Stimulated activated naive CD8-positive, alpha-beta T cell treated with anti-CD3 and anti-CD28 coated beads, Interleukin-15, amount 100 ng/mL, for 72 hours (primary cell): ENCODE results near the gene CABCOCO1.

Source experiments
- ATAC-seq: fragments of 150-1000 bp; cut with Tn5 transposase; 2 replicates; pipeline ENCODE4 v1.10.0; 2021; ENCODE audit warnings: mild to moderate bottlenecking, moderate library complexity
- DNase-seq, 2 donors: peaks; one replicate each; pipeline ENCODE4 v3.0.0; 2021 to 2022
- H3K27ac Mint-ChIP-seq, 2 donors: one replicate each; pipeline ENCODE4 v1.8.0; 2022; ENCODE audit warnings: mild to moderate bottlenecking in 2 of 2, mixed read lengths in 2 of 2, moderate library complexity in 2 of 2
- H3K27me3 Mint-ChIP-seq: one replicate; pipeline ENCODE4 v1.8.0; 2022; ENCODE audit warnings: mixed read lengths
- H3K4me1 Mint-ChIP-seq: one replicate; pipeline ENCODE4 v1.8.0; 2022; ENCODE audit warnings: mild to moderate bottlenecking, mixed read lengths
- H3K4me3 Mint-ChIP-seq, 2 donors: one replicate each; pipeline ENCODE4 v1.8.0; 2022; ENCODE audit warnings: mild to moderate bottlenecking in 2 of 2, mixed read lengths in 2 of 2, moderate library complexity in 1 of 2
- H3K9me3 Mint-ChIP-seq, 2 donors: one replicate each; pipeline ENCODE4 v1.8.0; 2022; ENCODE audit warnings: mixed read lengths in 2 of 2

The CABCOCO1 gene

DNA sequence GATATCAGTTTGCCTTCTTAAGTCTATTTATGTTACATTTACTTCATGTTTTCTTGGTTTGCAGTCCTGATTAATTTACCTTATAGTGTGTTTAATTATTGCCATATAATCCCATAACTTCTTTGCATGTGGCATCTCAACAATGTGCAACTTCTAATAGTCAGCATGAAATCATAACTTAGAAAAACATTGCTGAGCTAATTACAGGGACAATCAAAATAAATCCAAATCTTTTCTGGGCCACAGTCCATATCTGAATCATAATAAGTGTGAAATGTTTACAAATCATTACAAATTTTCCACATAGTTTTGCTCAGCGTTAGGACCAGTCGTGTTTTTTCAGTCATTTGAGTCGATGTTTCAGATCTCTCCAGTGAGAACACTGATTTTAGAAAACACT lies 29.1 kb upstream of the CABCOCO1 start:
- H3K9me3 Mint-ChIP-seq, result no peaks in the 10 kb centered on the region
- H3K27me3 Mint-ChIP-seq, result no peaks in the 10 kb centered on the region
- H3K27ac Mint-ChIP-seq, result no peak overlapping the region
- ATAC-seq (no peak), DNase-seq (no peak)
- no peak overlapping the region for H3K4me3 Mint-ChIP-seq
- H3K4me1 Mint-ChIP-seq, result no peaks in the 10 kb centered on the region

DNA sequence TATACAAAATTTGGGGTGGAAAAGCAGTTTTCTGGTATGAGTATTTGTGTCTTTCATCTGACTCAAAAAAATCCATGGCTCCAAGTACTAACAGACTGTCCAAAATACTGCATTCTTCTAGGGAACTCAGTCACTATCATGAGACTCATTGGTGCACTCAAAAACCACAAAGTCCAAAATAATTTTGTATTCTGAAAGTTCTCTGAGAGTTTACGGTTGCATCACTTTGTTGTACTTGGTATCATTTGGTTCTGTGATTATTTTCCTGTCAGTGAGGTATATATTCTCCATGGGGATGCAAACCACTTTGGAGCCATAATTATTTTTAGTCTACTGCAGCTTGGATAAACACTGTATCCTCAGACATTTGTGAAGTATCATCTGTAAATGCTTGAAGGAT lies 28.0 kb upstream of the CABCOCO1 start:
- Mint-ChIP-seq H3K27me3 (no peaks in the 10 kb centered on the region), H3K9me3 (no peaks in the 10 kb centered on the region), H3K4me3 (no peak overlapping the region)

DNA sequence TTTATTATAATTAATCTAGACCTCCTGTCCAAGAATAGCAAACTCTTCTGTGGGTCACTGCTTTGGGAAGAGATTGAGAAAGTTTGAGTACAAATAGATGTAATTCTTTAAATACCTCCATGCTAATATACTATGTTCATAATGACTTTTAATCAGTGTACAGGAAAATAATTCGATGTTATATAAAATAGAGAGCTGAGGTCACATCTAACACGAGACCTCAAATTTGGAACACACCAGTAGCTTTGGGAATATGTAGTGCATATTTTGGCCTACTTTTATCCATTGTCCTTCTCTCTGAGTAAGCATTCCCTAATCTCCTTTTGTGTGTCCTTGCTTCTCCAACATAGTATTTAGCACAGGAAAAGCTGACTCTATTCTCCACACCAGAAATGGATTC lies 27.3 kb upstream of the CABCOCO1 start:
- Mint-ChIP-seq H3K4me1 (no peaks in the 10 kb centered on the region), H3K9me3 (no peaks in the 10 kb centered on the region), H3K27me3 (no peaks in the 10 kb centered on the region), H3K4me3 (no peak overlapping the region), H3K27ac (no peak overlapping the region)
- ATAC-seq (no peak), DNase-seq (no peak)

More for the DNA sequence above, 28.0 kb upstream of the CABCOCO1 start:
- ATAC-seq (no peak), DNase-seq (no peak)
- no peaks in the 10 kb centered on the region for H3K4me1 Mint-ChIP-seq
- H3K27ac Mint-ChIP-seq, result no peak overlapping the region

GRCh38 chr10:61635932-61636331 lies 26.8 kb upstream of the CABCOCO1 start:
- DNase-seq (no peak), ATAC-seq (no peak)
- Mint-ChIP-seq H3K9me3 (no peaks in the 10 kb centered on the region), H3K27me3 (no peaks in the 10 kb centered on the region), H3K4me3 (no peak overlapping the region), H3K27ac (peak overlapping the region in 1 of 2 donors; percentile 29), H3K4me1 (no peaks in the 10 kb centered on the region)

DNA sequence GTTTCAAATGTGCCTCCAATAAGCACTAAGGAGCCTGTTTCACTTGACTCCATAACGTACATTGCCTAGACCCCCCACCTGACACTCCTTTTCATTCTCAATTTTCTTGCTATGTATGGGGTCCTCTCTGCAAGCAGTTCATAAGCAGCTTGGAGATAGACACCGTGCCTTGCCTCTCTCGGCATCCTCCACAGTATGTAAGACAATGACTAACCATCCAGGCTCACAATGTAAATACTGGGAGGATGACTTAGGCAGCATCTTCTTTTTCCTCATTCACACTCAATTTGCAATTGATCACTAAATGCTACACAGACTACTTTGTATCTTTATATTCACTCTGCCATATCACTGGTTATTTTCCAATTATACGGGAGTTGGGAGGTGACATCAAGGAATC lies 22.8 kb upstream of the CABCOCO1 start:
- Mint-ChIP-seq H3K9me3 (no peaks in the 10 kb centered on the region), H3K4me1 (no peaks in the 10 kb centered on the region), H3K27me3 (no peaks in the 10 kb centered on the region), H3K27ac (no peak overlapping the region), H3K4me3 (no peak overlapping the region)
- no peak for ATAC-seq
- no peak for DNase-seq

- Mint-ChIP-seq H3K4me1 (no peaks in the 10 kb centered on the region), H3K27me3 (no peaks in the 10 kb centered on the region), H3K27ac (no peak overlapping the region), H3K4me3 (no peak overlapping the region), H3K9me3 (no peaks in the 10 kb centered on the region)
- no peak for ATAC-seq
- no peak for DNase-seq
Observed at GRCh38 chr10:61640856-61641255, 21.9 kb upstream of the CABCOCO1 start.

DNA sequence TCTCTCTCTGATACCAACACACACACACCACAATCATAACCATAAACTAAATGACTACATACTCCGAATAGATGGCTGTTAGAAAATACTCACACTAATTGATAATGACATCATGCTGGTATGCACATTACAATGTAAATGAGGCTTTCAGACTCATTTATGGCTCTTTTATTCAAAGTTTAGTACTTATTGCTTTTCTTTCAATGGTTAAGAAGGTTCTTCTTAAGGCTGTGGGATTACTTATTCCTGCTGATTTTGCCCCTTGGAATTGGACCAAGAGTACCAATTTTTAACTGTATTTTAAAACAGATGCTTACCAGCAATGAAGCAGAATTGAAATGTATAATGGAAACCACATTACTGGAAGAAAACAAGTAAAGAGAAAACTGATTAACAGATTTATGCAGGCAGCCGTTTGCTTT lies 20.6 kb upstream of the CABCOCO1 start:
- ATAC-seq (no peak), DNase-seq (no peak)
- Mint-ChIP-seq H3K4me3 (no peak overlapping the region), H3K4me1 (no peaks in the 10 kb centered on the region), H3K9me3 (no peaks in the 10 kb centered on the region), H3K27me3 (no peaks in the 10 kb centered on the region), H3K27ac (no peak overlapping the region)

DNA sequence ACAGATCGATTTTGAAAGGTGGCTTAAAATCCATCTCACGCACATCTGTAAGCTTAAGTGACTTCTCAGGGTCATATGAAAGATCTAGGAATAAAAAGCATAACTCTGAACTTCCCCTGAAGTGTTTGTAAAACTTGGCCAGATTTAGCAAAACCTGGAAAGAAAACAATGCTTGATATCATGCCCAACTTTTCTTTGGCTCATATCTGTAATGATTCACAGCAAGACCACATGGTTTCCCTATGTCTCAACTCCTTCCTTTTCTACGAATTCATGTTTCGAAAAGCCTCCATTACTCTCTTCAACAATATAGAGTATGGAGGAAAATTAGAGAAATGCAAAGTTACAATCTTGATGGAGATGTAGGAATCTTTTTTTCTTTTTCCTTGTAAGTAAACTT lies 20.1 kb upstream of the CABCOCO1 start:
- Mint-ChIP-seq H3K27me3 (no peaks in the 10 kb centered on the region), H3K4me1 (no peaks in the 10 kb centered on the region), H3K27ac (no peak overlapping the region), H3K9me3 (no peaks in the 10 kb centered on the region), H3K4me3 (no peak overlapping the region)
- DNase-seq (no peak), ATAC-seq (no peak)

GRCh38 chr10:61643316-61643751 lies 19.4 kb upstream of the CABCOCO1 start:
- Mint-ChIP-seq H3K27me3 (no peaks in the 10 kb centered on the region), H3K27ac (no peak overlapping the region)
- DNase-seq, result no peak

DNA sequence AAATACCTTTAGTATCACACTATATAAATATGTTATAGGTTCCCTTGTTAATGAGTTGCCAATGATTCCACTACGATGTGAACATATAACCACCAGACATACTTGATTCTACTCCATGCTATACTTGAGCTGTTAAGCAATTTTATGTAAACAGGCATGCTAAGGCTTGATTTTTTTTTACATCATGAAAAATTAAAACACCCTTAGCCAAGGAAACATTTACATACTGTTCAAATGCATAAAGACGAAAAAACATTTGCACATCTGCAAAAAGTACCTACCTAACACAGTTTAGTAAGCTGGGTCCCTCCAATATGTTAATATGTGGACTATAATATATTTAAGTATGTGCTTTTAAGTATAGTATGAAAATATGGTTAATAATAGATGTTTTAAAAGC lies 9.0 kb upstream of the CABCOCO1 start:
- ATAC-seq (no peak), DNase-seq (no peak)
- Mint-ChIP-seq H3K4me1 (no peaks in the 10 kb centered on the region), H3K9me3 (no peaks in the 10 kb centered on the region), H3K27ac (no peak overlapping the region), H3K27me3 (peaks cover 3% of the 10 kb centered on the region), H3K4me3 (no peak overlapping the region)

More at GRCh38 chr10:61643316-61643751, 19.4 kb upstream of the CABCOCO1 start:
- ATAC-seq, result no peak
- no peaks in the 10 kb centered on the region for H3K9me3 Mint-ChIP-seq
- H3K4me3 Mint-ChIP-seq, result no peak overlapping the region
- H3K4me1 Mint-ChIP-seq, result no peaks in the 10 kb centered on the region

- Mint-ChIP-seq H3K27ac (no peak overlapping the region), H3K4me1 (no peaks in the 10 kb centered on the region)
- no peak for DNase-seq
Observed at GRCh38 chr10:61655335-61655851, 7.3 kb upstream of the CABCOCO1 start.

DNA sequence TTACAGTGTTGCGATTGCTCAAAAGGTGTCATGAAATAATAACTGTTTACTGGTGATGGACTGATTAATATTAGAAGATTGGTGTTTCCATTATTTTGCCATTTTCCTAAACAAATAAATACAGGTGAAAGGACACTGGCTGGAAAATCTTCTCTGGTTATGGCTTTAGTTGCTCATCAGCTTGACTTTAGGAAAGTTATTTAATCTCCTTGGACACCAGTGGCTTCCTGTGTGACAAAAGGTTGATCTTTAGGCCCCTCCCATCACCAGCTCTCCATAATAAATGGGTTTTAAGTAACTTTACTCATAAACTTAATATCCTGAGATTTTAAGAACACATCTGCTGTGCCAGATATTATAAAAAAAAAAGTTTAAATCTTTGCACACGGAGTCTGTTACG lies 737 bp downstream of the CABCOCO1 start:
- H3K9me3 Mint-ChIP-seq, result no peaks in the 10 kb centered on the region
- H3K4me3 Mint-ChIP-seq, result no peak overlapping the region
- DNase-seq (no peak), ATAC-seq (no peak)
- H3K27me3 Mint-ChIP-seq, result peaks cover 43% of the 10 kb centered on the region
- H3K4me1 Mint-ChIP-seq, result no peaks in the 10 kb centered on the region
- H3K27ac Mint-ChIP-seq, result no peak overlapping the region

More at GRCh38 chr10:61655335-61655851, 7.3 kb upstream of the CABCOCO1 start:
- Mint-ChIP-seq H3K9me3 (no peaks in the 10 kb centered on the region), H3K27me3 (peaks cover 12% of the 10 kb centered on the region), H3K4me3 (no peak overlapping the region)
- ATAC-seq, result no peak

DNA sequence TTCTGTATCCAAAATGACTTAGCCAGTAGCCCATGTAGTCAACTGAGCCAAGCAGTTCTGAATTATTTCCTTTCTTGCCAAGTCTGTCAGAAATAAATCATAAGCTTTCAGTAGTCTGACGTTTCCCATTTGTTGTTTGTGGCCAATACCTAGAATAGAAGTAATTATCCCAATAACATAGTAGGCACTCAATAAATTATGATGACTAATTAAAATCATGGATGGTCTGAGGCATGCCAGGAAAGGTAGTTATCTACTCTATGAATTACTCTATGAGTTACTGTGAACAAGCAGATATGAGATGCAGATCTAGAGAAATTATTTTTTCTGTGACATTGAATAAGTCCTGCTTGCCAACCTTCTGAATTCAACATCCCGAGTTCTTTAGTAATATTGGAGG lies 2.3 kb downstream of the CABCOCO1 start:
- ATAC-seq, result no peak
- no peaks in the 10 kb centered on the region for H3K4me1 Mint-ChIP-seq

GRCh38 chr10:61669161-61669725 lies 6.5 kb downstream of the CABCOCO1 start:
- no peak for DNase-seq
- no peak overlapping the region for H3K4me3 Mint-ChIP-seq
- no peaks in the 10 kb centered on the region for H3K4me1 Mint-ChIP-seq
- peaks cover 9% of the 10 kb centered on the region for H3K27me3 Mint-ChIP-seq
- no peak overlapping the region for H3K27ac Mint-ChIP-seq
- no peaks in the 10 kb centered on the region for H3K9me3 Mint-ChIP-seq
- no peak for ATAC-seq

More for the DNA sequence above, 2.3 kb downstream of the CABCOCO1 start:
- Mint-ChIP-seq H3K27ac (no peak overlapping the region), H3K27me3 (peaks cover 31% of the 10 kb centered on the region), H3K9me3 (no peaks in the 10 kb centered on the region), H3K4me3 (no peak overlapping the region)
- DNase-seq, result no peak

- no peaks in the 10 kb centered on the region for H3K4me1 Mint-ChIP-seq
- DNase-seq (no peak), ATAC-seq (no peak)
- peaks cover 3% of the 10 kb centered on the region for H3K27me3 Mint-ChIP-seq
- H3K27ac Mint-ChIP-seq, result no peak overlapping the region
- no peaks in the 10 kb centered on the region for H3K9me3 Mint-ChIP-seq
- H3K4me3 Mint-ChIP-seq, result no peak overlapping the region
Observed at GRCh38 chr10:61669849-61670248, 7.1 kb downstream of the CABCOCO1 start.

DNA sequence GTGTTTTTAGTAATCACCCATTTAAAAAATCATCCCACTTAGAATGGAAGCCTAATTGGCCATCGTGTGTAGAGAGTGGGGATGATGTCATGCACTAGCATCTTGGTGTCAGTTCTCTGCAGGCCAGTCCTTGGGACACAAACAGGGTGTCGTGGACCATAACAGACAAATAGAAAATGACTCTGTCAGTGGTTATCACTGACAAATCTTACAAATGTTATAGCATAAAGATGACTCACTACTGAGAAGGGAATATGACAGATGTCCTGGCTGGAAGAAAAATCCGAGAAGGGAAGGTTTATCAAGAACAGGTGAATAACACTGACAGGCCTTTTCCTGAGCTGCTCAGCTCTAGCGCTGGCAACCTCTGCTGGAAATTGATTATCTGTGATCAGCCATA lies 10.6 kb downstream of the CABCOCO1 start:
- Mint-ChIP-seq H3K27ac (no peak overlapping the region), H3K4me1 (no peaks in the 10 kb centered on the region), H3K9me3 (no peaks in the 10 kb centered on the region), H3K4me3 (no peak overlapping the region), H3K27me3 (no peaks in the 10 kb centered on the region)
- DNase-seq, result no peak
- no peak for ATAC-seq

DNA sequence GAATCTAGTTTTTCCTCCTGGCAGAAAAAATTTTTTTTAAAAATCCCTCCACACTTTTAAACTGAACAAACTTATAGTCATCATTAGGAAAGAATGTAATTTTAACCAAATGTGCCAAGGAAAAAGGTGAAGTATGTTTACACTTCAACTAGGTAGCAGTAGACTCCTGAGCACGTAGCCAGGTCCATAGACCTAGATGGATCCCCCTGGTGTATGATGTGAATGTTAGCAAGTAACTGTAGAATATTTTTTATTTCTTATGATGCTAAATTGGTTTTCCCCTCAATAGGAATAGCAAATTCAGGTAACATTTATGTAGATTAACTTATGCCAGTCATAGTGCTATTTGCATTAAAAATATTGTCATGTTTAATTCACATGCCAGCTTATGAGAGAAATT lies 19.6 kb downstream of the CABCOCO1 start:
- H3K27ac Mint-ChIP-seq, result no peak overlapping the region
- H3K27me3 Mint-ChIP-seq, result no peaks in the 10 kb centered on the region
- no peaks in the 10 kb centered on the region for H3K4me1 Mint-ChIP-seq
- ATAC-seq (no peak), DNase-seq (no peak)
- no peak overlapping the region for H3K4me3 Mint-ChIP-seq
- no peaks in the 10 kb centered on the region for H3K9me3 Mint-ChIP-seq
